ENCODE measurements around the gene INTS15. TPM values are rescaled to one million over a fixed set of nuclear protein-coding genes. Genes with fewer than 3 reads are reported as not detected.
"Not testable (repeated sequence)": the region's sequence is repeated elsewhere in the genome, so short reads cannot be mapped to it uniquely, and the experiment has no call there.

Gene INTS15
- total RNA-seq, 1 donor from 2014 or later: 33.2 TPM

DNA sequence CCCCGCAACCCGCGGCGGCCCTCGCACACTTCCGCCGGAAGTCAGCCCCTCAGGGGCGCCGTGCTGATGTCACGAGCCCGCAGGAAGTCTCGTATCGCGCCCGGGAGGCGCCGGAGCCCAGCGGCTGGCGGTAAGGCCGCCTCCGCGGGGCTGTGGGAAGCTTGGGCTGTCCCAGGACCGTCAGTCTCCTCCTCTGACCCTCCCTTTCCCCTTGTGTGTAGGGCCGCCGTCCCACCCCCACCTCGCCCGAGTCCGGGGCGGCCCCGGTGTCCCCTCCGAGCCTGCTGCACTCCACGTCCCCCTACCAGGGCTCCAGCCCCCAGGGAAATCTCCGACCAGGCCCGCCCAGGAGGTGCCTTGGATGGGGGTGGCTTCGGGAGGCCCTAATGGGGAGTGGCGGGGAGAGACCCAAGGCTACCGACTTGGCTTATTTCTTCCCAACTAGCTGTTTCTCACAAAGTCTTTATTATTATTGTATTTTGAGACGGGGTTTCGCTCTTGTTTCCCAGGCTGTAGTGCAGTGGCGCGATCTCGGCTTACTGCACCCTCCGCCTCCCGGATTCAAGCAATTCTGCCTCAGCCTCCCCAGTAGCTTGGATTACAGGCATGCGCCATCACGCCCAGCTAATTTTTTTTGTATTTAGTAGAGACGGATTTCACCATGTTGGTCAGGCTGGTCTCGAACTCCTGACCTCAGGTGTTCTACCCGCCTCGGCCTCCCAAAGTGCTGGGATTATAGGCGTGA lies 12.3 kb upstream of the INTS15 start, which contains the start of gene ZDHHC4:
TSS of gene ZDHHC4 (plus strand) at position 86 of the 745 bp plus-strand sequence. CDS start 3,108 bp downstream, outside the sequence.
- ATAC-seq: peak; percentile 97 to 99
- Histone ChIP-seq H3K27me3 (ENCODE audit: low read depth) (no peaks in the 10 kb centered on the region), H3K4me3 (peak within 1 kb of the TSS; percentile 76), H3K9me3 (no peaks in the 10 kb centered on the region), H3K27ac (peak within 1 kb of the TSS; percentile 93), H3K4me1 (peaks cover 8% of the 10 kb centered on the region), H3K36me3 (peaks cover 27% of the 10 kb centered on the region)
- TF ChIP-seq, protein P1, sequence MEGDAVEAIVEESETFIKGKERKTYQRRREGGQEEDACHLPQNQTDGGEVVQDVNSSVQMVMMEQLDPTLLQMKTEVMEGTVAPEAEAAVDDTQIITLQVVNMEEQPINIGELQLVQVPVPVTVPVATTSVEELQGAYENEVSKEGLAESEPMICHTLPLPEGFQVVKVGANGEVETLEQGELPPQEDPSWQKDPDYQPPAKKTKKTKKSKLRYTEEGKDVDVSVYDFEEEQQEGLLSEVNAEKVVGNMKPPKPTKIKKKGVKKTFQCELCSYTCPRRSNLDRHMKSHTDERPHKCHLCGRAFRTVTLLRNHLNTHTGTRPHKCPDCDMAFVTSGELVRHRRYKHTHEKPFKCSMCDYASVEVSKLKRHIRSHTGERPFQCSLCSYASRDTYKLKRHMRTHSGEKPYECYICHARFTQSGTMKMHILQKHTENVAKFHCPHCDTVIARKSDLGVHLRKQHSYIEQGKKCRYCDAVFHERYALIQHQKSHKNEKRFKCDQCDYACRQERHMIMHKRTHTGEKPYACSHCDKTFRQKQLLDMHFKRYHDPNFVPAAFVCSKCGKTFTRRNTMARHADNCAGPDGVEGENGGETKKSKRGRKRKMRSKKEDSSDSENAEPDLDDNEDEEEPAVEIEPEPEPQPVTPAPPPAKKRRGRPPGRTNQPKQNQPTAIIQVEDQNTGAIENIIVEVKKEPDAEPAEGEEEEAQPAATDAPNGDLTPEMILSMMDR (IDR thresholded peaks at IDR 0.05): no peak
- intact Hi-C loops (cut with DNase I): no loop called here
- peak; percentile 94 for DNase-seq

DNA sequence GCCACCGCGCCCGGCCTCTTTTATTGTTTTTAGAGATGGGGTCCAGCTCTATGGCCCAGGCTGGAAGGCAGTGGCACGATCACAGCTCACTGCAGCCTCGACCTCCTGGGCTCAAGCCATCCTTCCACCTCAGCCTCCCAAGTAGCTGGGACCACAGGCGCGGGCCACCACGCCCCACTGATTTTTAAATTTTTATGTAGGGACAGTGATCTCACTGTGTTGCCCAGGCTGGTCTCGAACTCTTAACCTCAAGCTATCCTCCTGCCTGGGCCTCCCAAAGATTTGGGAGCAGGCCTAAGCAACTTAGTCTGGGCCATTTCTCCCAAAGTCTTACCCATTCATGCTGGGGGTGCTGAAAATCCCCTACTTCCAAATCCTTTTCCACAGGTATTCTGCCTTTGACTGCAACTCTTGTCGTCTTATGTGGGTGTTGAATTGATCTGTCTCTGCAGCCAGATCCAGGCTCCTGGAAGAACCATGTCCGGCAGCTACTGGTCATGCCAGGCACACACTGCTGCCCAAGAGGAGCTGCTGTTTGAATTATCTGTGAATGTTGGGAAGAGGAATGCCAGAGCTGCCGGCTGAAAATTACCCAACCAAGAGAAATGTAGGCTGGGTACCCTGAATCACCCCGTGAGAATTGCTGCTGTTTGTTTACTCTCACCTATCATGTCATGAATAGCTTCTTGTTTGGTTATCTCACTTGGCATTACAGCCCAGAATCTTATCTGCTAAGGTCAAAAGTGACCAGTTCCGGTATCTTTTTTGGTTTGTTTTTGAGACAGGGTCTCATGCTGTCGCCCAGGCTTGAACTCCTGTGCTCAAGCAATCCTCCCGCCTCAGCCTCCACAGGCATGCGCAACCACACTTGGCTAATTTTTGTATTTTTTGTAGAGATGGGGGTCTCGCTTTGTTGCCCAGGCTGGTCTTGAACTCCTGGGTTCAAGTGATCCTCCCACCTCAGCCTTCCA lies 11.4 kb upstream of the INTS15 start:
- Histone ChIP-seq H3K36me3 (peaks cover 36% of the 10 kb centered on the region), H3K4me1 (peaks cover 8% of the 10 kb centered on the region), H3K9me3 (no peaks in the 10 kb centered on the region), H3K4me3 (peak overlapping the region; percentile 76), H3K27me3 (ENCODE audit: low read depth) (no peaks in the 10 kb centered on the region), H3K27ac (peak overlapping the region; percentile 93)
- TF ChIP-seq, protein P1 (IDR thresholded peaks at IDR 0.05): no peak
- no peak for DNase-seq
- no peak for ATAC-seq
- intact Hi-C loops (cut with DNase I): no loop called here

DNA sequence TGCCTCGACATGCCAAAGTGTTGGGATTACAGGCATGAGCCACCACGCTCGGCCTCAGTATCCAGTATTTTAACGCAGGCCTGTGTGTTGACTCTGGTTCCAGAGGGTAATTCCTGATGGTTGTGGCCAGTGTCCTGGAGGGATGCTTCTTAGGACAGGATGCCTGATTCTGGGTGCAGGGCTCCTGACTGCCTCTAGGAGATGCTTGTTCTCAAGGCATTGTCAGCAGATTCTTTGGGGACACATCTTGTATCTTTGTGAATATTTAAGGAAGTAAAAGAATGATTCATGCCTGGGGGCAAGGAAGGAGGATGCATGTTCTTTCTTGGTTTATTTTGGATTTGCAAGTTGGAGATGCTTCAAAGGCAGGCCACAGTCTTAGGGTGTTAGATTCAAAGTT lies 10.4 kb upstream of the INTS15 start:
- no peak for ATAC-seq
- H3K4me3 ChIP-seq: no peak overlapping the region
- intact Hi-C loops (cut with DNase I): no loop called here

DNA sequence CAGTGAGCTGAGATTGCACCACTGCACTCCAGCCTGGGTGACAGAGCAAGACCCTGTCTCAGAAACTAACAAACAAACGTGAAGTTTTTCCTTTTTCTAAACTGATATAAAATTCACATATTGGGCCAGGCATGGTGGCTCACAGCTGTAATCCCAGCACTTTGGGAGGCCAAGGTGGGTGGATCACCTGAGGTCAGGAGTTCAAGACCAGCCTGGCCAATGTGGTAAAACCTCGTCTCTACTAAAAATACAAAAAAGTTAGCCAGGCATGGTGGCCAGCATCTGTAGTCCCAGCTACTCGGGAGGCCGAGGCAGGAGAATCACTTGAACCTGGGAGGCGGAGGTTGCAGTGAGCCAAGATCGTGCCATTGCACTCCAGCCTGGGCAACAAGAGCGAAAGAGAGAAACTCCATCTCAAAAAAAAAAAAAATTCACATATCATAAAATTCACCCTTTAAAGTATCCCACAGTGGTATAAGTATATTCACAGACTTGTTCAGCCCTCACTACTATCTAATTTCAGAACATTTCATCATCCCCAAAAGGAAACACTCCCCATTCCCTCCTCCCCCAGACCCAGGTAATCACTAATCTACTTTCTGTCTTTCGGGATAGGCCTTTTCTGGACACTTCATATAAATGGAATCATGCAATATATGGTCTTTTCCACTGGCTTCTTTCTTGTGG lies 3.9 kb upstream of the INTS15 start:
- H3K4me1 ChIP-seq; H3K9me3 ChIP-seq; DNase-seq; intact Hi-C loops (cut with DNase I); H3K4me3 ChIP-seq; H3K27me3 ChIP-seq (ENCODE audit: low read depth); H3K27ac ChIP-seq; ATAC-seq: not testable (repeated sequence)
- peaks cover 64% of the 10 kb centered on the region for H3K36me3 ChIP-seq

More for the DNA sequence above, 10.4 kb upstream of the INTS15 start:
- H3K27me3 ChIP-seq (ENCODE audit: low read depth): no peaks in the 10 kb centered on the region
- TF ChIP-seq, protein P1 (IDR thresholded peaks at IDR 0.05): peak; percentile 11
- H3K9me3 ChIP-seq: no peaks in the 10 kb centered on the region
- H3K27ac ChIP-seq: no peak overlapping the region
- no peak for DNase-seq
- peaks cover 46% of the 10 kb centered on the region for H3K36me3 ChIP-seq
- H3K4me1 ChIP-seq: peaks cover 8% of the 10 kb centered on the region

DNA sequence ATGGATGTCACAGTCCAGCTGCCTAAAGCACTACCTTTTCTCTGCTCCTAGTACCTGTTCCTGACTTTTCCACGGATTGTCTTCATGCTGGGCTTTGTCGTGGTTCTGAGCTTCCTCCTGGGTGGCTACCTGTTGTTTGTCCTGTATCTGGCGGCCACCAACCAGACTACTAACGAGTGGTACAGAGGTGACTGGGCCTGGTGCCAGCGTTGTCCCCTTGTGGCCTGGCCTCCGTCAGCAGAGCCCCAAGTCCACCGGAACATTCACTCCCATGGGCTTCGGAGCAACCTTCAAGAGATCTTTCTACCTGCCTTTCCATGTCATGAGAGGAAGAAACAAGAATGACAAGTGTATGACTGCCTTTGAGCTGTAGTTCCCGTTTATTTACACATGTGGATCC lies 1.3 kb upstream of the INTS15 start:
- Histone ChIP-seq H3K27me3 (ENCODE audit: low read depth) (no peaks in the 10 kb centered on the region), H3K36me3 (peaks cover 59% of the 10 kb centered on the region), H3K27ac (no peak overlapping the region), H3K4me3 (no peak overlapping the region), H3K4me1 (peaks cover 17% of the 10 kb centered on the region), H3K9me3 (no peaks in the 10 kb centered on the region)
- ATAC-seq: no peak
- DNase-seq: no peak
- TF ChIP-seq, protein P1 (IDR thresholded peaks at IDR 0.05): no peak
- intact Hi-C loops (cut with DNase I): no loop called here

All from lower lobe of right lung (tissue), 2 donors.